NCI-H524 treated with DMSO at 0.1 percent for 48 hours (cell line): ENCODE measurements around the gene UCHL5.
A peak's percentile ranks its signal among the peaks of the same experiment; 100 is the strongest.

ENCODE experiments used
- DNase-seq: peaks from one replicate; lab custom pipeline; 2025; lab: John Stamatoyannopoulos, UW

UCHL5 gene, protein sequence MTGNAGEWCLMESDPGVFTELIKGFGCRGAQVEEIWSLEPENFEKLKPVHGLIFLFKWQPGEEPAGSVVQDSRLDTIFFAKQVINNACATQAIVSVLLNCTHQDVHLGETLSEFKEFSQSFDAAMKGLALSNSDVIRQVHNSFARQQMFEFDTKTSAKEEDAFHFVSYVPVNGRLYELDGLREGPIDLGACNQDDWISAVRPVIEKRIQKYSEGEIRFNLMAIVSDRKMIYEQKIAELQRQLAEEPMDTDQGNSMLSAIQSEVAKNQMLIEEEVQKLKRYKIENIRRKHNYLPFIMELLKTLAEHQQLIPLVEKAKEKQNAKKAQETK

GRCh38 chr1:193059282-193060114, at the start of gene UCHL5, which contains the start of gene RO60:
Gene UCHL5, minus strand, starts transcription at chr1:193059360. Its CDS starts 100 bp downstream, at chr1:193059260.
Gene RO60, plus strand, starts transcription at chr1:193059612. Its CDS starts 9,443 bp downstream, at chr1:193069055.
- peak; percentile 80 for DNase-seq

DNA sequence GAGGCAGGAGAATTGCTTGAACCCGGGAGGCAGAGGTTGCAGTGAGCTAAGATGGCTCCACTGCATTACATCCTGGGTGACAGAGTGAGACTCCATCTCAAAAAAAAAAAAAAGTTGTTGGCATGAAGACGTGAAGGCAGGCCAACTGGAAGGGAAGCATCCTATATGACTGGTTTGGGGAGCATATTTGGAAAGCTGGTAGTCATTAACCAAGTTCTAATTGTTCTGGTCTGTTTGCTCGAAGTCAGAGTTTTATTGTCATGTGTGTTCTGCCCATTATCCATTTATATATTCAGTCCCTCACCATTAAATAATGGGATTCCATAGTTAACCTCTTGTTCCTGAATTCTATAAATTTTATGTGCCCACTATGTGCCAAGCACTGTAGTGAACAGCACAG, 49.3 kb upstream of the UCHL5 start:
- DNase-seq = no peak

GRCh38 chr1:193105821-193106177, 46.6 kb upstream of the UCHL5 start:
- no peak for DNase-seq

- DNase-seq = peak; percentile 41
These were observed 46.0 kb upstream of the UCHL5 start, which contains the start of gene GLRX2 for GRCh38 chr1:193104907-193105820. Gene GLRX2, minus strand, starts transcription at chr1:193105414. Its CDS starts 32 bp downstream, at chr1:193105382.

GRCh38 chr1:193104502-193104906, 45.3 kb upstream of the UCHL5 start:
- DNase-seq = peak; percentile 22

GRCh38 chr1:193103759-193104501, 44.8 kb upstream of the UCHL5 start:
- no peak for DNase-seq

- no peak for DNase-seq
These were observed 43.5 kb upstream of the UCHL5 start for GRCh38 chr1:193102662-193103061.

DNA sequence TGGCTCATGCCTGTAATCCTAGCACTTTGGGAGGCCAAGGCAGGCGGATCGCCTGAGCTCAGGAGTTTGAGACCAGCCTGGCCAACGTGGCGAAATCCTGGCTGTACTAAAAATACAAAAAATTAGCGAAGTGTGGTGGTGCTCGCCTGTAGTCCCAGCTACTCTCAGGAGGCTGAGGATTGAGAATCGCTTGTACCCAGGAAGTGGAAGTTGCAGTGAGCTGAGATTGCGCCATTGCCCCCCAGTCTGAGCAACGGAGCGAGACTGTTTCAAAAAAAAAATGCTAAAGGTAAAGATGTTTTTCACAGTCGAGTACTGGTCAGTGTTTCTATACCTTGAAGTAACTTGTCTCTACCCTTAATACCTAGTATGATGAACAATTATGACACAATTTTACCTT, 35.0 kb upstream of the UCHL5 start:
- DNase-seq = no peak

GRCh38 chr1:193090865-193091264, 31.7 kb upstream of the UCHL5 start:
- DNase-seq = no peak

- DNase-seq = no peak
These were observed 28.7 kb upstream of the UCHL5 start for GRCh38 chr1:193087893-193088292.

DNA sequence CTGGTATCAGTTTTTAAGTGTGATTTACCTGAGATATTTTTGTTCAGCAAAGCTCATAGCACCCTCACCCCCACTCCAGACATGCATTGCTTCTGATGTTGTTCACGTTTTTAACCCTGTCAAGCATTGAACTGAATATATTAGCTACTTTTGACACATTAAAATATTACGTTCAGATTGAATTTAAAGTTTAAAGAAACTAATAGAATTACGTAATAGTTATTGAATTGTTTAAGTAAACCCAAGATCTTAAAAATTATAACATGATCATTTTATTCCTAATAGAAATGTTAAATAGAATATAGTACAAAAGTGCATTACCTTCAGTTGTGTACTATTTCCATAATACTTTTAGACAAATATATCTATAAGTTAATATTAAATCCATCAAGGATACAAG, 27.2 kb upstream of the UCHL5 start:
- DNase-seq = no peak

DNA sequence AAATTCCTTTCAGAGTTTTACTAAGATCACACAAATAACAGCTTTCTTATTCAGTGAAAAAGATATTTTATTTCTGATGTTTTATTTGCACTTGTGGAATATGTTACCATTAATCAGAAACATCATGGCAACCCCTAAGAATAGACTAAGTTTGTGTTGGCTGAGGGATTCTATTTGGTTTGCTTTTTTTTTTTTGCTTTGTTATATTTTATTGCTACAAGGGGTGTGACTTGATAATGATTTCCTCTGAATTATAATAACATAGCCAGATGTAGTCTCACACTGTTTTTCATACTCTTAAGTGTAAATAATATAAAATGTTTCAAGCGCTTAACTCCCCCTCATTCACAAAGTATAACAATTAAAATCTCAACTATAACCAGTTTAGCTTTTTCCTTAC, 26.1 kb upstream of the UCHL5 start:
- no peak for DNase-seq

- no peak for DNase-seq
These were observed 24.4 kb upstream of the UCHL5 start for GRCh38 chr1:193083365-193084088.

- no peak for DNase-seq
These were observed 20.0 kb upstream of the UCHL5 start for GRCh38 chr1:193079187-193079586.

GRCh38 chr1:193077991-193078390, 18.8 kb upstream of the UCHL5 start:
- no peak for DNase-seq

- DNase-seq = no peak
These were observed 11.8 kb upstream of the UCHL5 start for GRCh38 chr1:193070942-193071341.

DNA sequence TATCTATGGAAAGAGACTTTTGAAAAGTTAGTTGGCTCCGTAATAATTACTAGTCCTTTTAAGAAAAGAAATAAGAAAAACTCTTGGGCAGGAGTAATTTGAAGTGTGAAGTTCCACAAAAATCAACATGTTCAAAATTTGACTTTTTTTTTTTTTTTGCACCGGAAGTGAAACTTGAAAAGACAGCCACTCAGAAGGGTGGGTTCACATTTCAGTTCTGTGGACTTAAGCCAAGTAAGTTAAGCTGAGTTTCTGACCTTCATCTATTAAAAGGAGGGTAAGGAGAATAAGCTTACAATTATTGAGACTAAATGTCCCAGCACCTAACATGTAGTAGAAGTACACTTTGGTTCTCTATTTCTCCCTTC, 11.2 kb upstream of the UCHL5 start:
- no peak for DNase-seq

- DNase-seq = peak; percentile 4
These were observed 10.7 kb upstream of the UCHL5 start for GRCh38 chr1:193069748-193070385.

DNA sequence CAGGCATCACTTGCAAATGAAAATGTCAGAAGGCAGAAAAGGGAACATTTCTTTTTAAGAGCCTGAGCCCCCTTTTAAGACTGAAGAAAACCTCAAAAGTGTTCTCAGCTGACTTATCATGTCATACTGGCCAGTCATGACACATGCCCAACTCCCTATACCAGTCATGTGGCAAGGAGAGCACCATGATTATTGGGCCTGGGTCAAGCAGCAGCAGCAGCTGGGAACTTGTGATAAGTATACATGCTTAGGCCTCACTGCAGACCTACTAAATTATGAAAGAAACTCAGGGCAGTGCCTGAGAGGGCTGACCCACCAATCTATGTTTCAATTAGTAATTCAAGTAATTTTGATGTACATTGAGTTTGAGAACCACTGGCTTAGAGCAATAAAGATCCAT, 8.9 kb upstream of the UCHL5 start:
- DNase-seq = no peak

GRCh38 chr1:193066606-193067005, 7.4 kb upstream of the UCHL5 start:
- DNase-seq = no peak
